ENCODE data around the gene NPLOC4.

NPLOC4 gene

GRCh38 chr17:81558941-81559806 lies 77.7 kb downstream of the NPLOC4 start:
- no peak overlapping the region for H3K27ac ChIP-seq
- TF ChIP-seq CTCF (conservative IDR thresholded peaks at IDR 0.05): peak; percentile 26

- TF ChIP-seq CTCF (conservative IDR thresholded peaks at IDR 0.05): no peak
- no peak overlapping the region for H3K27ac ChIP-seq
Observed at GRCh38 chr17:81558115-81558468, 78.8 kb downstream of the NPLOC4 start.

GRCh38 chr17:81557276-81558114 lies 79.4 kb downstream of the NPLOC4 start:
- TF ChIP-seq CTCF (conservative IDR thresholded peaks at IDR 0.05): no peak
- H3K27ac ChIP-seq: no peak overlapping the region

GRCh38 chr17:81556863-81557262 lies 80.0 kb downstream of the NPLOC4 start:
- H3K27ac ChIP-seq: no peak overlapping the region
- no peak for TF ChIP-seq CTCF (conservative IDR thresholded peaks at IDR 0.05)

GRCh38 chr17:81556175-81556691 lies 80.7 kb downstream of the NPLOC4 start:
- peak overlapping the region; percentile 4 for H3K27ac ChIP-seq
- TF ChIP-seq CTCF (conservative IDR thresholded peaks at IDR 0.05): no peak

GRCh38 chr17:81553616-81554181 lies 83.2 kb downstream of the NPLOC4 start:
- peak overlapping the region; percentile 90 for H3K27ac ChIP-seq
- no peak for TF ChIP-seq CTCF (conservative IDR thresholded peaks at IDR 0.05)
